M059J (cell line): ENCODE data around the gene CCNJL. TPM values are rescaled to one million over a fixed set of nuclear protein-coding genes. Genes with fewer than 3 reads are reported as not detected.
"Not testable (repeated sequence)": the region's sequence is repeated elsewhere in the genome, so short reads cannot be mapped to it uniquely, and the experiment has no call there.

Experiments
- DNase-seq: peaks from one replicate; pipeline ENCODE4 v3.0.0-alpha.2; 2012; ENCODE audit warnings: low read depth
- total RNA-seq: library from RNA; depleted of rRNA; stranded (reverse); fragments of >200 nt; shearing (Covaris generic); gene quantifications from 2 replicates; pipeline ENCODE4 v1.2.3, GENCODE V29; 2014

CCNJL gene
- total RNA-seq, 1 experiment from 2014 or later, result 10.9 TPM

- no peak for DNase-seq
Measured at GRCh38 chr5:160262151-160263074, 50.0 kb downstream of the CCNJL start.

GRCh38 chr5:160260881-160261815, 51.2 kb downstream of the CCNJL start:
- no peak for DNase-seq

DNA sequence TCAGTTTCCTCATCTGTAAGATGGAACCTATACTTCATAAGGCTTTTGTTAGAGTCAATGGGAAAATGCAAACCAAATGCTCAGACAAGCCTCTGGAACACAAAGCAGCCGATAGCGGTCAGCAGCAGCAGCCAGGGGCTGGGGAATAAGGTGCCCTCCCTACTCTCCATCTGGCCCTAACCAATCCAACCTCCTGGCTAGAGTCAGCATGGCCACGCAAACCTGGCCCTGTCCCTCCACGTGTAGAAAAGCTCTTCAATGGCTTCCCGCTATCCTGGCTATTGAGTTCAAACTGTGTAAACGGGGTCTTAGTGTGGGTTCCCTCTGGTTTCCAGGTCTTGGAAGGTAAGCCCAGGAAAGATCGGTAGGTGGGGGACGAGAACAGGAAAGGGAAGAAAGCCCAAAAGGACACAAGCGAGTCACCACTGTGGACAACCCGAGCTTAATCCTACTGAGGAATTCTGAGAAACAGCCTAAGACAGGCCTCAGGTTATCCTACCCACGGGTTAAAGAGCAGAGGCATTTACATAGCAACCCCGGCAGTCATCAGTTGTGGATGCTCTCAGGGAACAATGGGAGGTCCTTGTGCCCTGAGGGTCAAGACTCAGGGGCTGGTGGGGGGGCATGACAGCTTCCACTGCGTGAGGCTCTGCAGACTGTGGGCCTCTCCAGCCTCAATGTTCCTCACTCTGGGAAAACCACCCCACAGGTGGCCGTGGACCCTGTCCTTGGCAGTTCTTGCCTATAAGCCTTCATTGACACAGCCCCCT, 52.2 kb downstream of the CCNJL start:
- DNase-seq, result no peak

- no peak for DNase-seq
Measured at GRCh38 chr5:160259341-160259740, 53.0 kb downstream of the CCNJL start.

GRCh38 chr5:160254706-160255105, 57.7 kb downstream of the CCNJL start:
- no peak for DNase-seq

GRCh38 chr5:160253441-160253840, 58.9 kb downstream of the CCNJL start:
- DNase-seq, result no peak

DNA sequence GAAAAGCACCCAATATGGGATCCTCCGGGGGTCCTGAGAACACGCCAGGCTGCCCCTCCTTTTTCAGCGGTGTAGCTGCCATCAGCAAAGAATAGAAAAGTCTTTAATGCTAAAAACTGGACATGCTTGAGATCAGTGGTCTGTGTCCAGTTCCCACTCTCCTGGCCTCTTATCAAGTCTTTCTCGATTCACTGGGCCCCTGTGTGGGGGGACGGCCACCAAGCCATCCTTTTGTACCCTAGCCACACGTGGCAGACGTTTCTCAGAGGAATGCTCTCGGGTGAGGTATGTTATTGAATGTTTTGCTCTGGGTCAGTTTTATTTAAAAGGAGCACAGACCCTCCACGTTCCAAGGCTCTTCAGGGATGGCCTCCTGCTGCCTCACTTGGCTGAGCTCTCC, 59.4 kb downstream of the CCNJL start:
- DNase-seq, result no peak

- no peak for DNase-seq
Measured at GRCh38 chr5:160251406-160252155, 60.8 kb downstream of the CCNJL start.

GRCh38 chr5:160250826-160251225, 61.5 kb downstream of the CCNJL start:
- DNase-seq, result no peak

- DNase-seq, result no peak
Measured at GRCh38 chr5:160250226-160250625, 62.1 kb downstream of the CCNJL start.

DNA sequence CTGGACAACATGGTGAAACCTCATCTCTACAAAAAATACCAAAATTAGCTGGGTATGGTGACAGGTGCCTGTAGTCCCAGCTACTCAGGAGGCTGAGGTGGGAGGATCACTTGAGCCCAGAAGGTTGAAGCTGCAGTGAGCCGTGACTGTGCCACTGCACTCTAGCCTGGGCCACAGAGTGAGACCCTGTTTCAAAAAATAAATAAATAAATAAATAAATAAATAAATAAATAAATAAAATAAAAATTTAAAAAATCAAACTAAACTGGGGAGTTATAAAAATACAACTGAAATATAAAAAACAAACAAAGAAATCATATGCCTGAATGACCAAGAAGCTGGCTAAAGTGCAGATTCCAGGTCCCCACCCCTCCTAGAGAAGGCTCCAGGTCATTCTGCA, 62.8 kb downstream of the CCNJL start:
- DNase-seq, result not testable (repeated sequence)

DNA sequence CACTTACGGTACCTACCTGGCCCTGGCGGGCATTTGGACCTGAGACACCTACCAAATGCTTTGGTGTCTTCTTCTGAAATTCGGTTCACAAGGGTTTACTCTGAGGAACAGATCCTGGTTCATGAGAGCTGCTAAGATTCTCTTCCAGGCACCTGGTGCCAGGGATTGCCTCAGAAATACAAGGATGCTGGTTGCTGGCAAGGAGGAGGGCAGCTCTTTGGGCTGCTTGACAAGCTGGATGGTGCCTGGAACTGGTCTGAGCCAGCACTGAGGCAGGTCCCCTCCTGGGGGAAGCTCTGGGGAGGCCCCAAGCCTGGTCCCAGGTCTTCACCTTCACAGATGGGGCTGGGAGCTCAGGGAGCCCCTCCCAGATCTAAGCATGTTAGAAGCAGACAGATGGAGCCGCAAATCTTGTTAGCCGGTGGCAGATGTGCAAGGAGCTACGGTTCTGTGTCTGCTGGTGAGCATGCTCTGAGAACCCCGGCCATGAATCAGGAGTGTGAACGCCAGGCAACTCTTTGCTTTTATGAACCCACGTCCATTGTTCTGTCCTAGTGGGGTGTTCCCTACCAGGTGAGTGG, 66.8 kb downstream of the CCNJL start:
- no peak for DNase-seq

DNA sequence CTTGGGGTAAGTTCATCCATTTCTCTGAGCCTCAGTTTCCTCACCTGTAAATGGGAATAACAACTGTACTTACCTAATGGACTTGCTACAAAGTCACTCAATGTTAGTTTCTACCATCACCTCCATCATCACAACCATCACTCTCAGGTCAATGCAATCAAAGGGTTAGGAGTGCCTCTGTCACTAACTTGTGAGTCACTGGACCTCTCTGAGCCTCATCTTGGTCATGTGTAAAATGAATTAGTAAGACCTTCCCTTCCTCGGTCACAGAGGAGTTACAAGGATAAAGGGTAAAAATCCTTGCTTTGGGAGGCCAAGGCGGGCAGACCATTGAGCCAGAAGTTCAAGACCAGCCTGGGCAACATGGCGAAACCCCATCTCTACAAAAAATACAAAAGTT, 70.2 kb downstream of the CCNJL start:
- DNase-seq, result peak; percentile 36

GRCh38 chr5:160240350-160240749, 72.0 kb downstream of the CCNJL start:
- no peak for DNase-seq

- no peak for DNase-seq
Measured at GRCh38 chr5:160237571-160238093, 74.7 kb downstream of the CCNJL start.

DNA sequence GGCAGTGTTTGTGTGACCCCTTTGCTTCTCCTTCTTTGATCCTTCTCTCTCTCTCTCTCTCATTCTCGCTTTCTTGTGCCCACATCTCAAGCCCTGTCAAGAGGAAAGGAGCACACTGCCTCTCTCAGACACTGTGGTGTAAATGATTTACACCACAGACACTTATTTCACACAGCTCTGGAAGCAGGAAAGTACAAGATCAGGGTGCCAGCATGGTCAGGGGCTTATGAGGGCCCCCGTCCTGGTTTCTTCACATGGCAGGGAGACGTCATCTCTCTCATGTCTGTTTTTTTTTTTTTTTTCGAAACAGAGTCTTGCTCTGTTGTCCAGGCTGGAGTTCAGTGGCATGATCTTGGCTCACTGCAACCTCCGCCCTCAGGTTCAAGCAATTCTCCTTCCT, 76.6 kb downstream of the CCNJL start:
- DNase-seq, result no peak

DNA sequence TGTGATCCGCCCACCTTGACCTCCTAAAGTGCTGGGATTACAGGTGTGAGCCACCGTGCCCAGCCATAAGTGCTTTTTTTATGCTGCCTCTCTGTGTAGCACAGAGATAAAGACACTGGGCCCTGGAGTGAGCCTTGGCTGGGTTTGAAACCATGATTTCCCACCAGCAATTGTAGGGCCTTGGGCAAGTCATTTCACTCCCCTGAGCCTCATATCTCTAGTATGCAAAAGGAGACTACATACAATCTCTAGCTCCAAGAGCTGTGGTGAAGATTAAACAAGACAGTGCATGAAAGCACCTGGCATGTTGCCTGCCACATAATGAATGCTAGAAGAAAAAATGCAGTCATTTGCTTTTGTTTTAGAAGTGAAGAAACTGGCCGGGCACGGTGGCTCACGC, 79.1 kb downstream of the CCNJL start:
- peak; percentile 37 for DNase-seq

GRCh38 chr5:160231783-160232342, 80.5 kb downstream of the CCNJL start:
- DNase-seq, result peak; percentile 40

- peak; percentile 97 for DNase-seq
Measured at GRCh38 chr5:160230686-160231527, 81.5 kb downstream of the CCNJL start.
